Testis (tissue), 3 donors: ENCODE measurements around the gene OR6K2. TPM values are rescaled to one million over a fixed set of nuclear protein-coding genes. Genes with fewer than 3 reads are reported as not detected.

Experiments
- DNase-seq: peaks from one replicate; pipeline ENCODE4 v3.0.0-alpha.2; 2019
- H3K27ac ChIP-seq, 2 donors: fragments of 200-600 bp; sonication (generic); one replicate each; pipeline ENCODE4 v1.5.1; 2019
- H3K27me3 ChIP-seq: fragments of 200-600 bp; sonication (generic); one replicate; pipeline ENCODE4 v1.5.1; 2019
- H3K36me3 ChIP-seq: fragments of 200-600 bp; sonication (generic); one replicate; pipeline ENCODE4 v1.5.1; 2017; ENCODE audit warnings: low read depth; ENCODE audit errors: missing control alignments
- H3K4me1 ChIP-seq: fragments of 200-600 bp; sonication (generic); one replicate; pipeline ENCODE4 v1.5.1; 2019
- H3K4me3 ChIP-seq, 2 donors: fragments of 200-600 bp; sonication (generic); one replicate each; pipeline ENCODE4 v1.5.1; 2017 to 2019
- H3K9me3 ChIP-seq: fragments of 200-600 bp; sonication (generic); one replicate; pipeline ENCODE4 v1.5.1; 2017
- POLR2A ChIP-seq: fragments of 450-650 bp; IDR thresholded peaks from one replicate; pipeline ENCODE4 v1.6.1; 2017; ENCODE audit warnings: antibody characterized with exemption, mild to moderate bottlenecking, moderate library complexity
- WGBS, 2 donors: methylation state at CpG; one replicate each; pipeline ENCODE4 v1.1.5; 2018; 5-methylcytosine and 5-hydroxymethylcytosine counted together
- intact Hi-C: fragments of 100-400 bp; cut with DNase I; formaldehyde crosslinking; loops from one replicate; pipeline ENCODE4 v1.15.1; 2023; ENCODE audit warnings: low total_unique reads
- polyA plus RNA-seq: library from polyadenylated mRNA; stranded (reverse); fragments of 350-450 nt; fragmentation: Illumina TruSeq; extraction: RNeasy Lipid Tissue Mini Kit (QIAGEN cat#74804); gene quantifications from one replicate; pipeline ENCODE4 v1.2.3, GENCODE V29; 2014; ENCODE audit warnings: low read depth, low replicate concordance; ENCODE audit not compliant: insufficient read depth
- total RNA-seq, 2 donors: library from RNA; depleted of rRNA; stranded (reverse); fragments of >200 nt; gene quantifications; one replicate each; pipeline ENCODE4 v1.2.3, GENCODE V29; 2016
- TF ChIP-seq, protein P1 (sequence below), 3 experiments: fragments of 450-650 bp in 2 of 3; fragments of 200-600 bp in 1 of 3; sonication (generic) in 1 of 3; IDR thresholded peaks; one replicate each; pipeline ENCODE4 v1.5.1; 2016 to 2019; ENCODE audit warnings: antibody characterized with exemption in 3 of 3, mild to moderate bottlenecking in 2 of 3, moderate library complexity in 1 of 3

OR6K2 gene
- total and polyA plus RNA-seq, 3 donors from 2014 or later, result not detected

DNA sequence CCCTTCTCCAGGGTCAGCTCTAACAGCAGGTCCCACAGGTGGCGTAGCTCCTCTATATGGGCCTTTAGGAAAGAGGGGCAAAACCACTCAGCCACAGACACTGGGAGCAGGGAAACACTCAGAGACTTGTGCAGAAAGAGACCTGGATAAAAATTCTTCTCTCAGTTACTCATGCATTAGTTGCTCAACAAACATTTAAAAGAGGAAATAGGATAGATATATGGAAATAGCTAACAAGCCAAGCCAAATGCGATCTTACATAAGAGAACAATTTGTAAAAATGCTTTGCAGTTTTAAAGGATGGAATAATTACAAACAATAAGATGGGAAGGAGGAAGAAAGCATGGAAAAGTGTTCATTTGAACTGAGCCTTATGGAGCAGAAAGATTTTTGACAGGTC is 18.8 kb downstream of the OR6K2 start:
- Histone ChIP-seq H3K27me3 (no peaks in the 10 kb centered on the region), H3K27ac (no peak overlapping the region), H3K36me3 (no peaks in the 10 kb centered on the region), H3K4me3 (no peak overlapping the region), H3K9me3 (no peaks in the 10 kb centered on the region), H3K4me1 (no peaks in the 10 kb centered on the region)
- TF ChIP-seq, protein P1, sequence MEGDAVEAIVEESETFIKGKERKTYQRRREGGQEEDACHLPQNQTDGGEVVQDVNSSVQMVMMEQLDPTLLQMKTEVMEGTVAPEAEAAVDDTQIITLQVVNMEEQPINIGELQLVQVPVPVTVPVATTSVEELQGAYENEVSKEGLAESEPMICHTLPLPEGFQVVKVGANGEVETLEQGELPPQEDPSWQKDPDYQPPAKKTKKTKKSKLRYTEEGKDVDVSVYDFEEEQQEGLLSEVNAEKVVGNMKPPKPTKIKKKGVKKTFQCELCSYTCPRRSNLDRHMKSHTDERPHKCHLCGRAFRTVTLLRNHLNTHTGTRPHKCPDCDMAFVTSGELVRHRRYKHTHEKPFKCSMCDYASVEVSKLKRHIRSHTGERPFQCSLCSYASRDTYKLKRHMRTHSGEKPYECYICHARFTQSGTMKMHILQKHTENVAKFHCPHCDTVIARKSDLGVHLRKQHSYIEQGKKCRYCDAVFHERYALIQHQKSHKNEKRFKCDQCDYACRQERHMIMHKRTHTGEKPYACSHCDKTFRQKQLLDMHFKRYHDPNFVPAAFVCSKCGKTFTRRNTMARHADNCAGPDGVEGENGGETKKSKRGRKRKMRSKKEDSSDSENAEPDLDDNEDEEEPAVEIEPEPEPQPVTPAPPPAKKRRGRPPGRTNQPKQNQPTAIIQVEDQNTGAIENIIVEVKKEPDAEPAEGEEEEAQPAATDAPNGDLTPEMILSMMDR (IDR thresholded peaks at IDR 0.05), result no peak
- TF ChIP-seq POLR2A, result no peak
- intact Hi-C loops, result no loop called here
- WGBS, 2 donors, result 93 to 95% methylated on average over 2 of the region's 2 CpGs
- DNase-seq, result no peak

DNA sequence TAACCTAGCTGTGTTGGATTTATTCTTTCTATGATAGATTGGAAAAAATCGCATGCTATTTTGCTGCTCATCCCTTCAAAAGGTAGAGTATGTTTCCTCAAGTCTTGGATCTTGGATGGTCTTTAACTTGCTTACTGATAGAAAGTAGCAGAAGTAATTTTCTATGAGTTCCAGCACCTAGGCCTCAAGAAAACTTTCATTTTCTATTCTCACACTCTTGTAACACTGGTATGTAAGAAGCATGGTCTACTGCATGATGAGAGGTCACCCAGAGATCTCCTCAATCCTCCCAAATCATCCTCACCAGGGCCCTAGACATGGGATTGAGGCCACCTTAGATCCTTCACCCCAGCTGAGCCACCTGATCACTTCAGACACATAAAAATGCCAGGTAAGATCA is 21.2 kb downstream of the OR6K2 start:
- no peak for DNase-seq
- 82 to 97% methylated on average over 1 of the region's 1 CpG for WGBS, 2 donors
- Histone ChIP-seq H3K4me3 (no peak overlapping the region), H3K27ac (no peak overlapping the region), H3K4me1 (no peaks in the 10 kb centered on the region), H3K27me3 (no peaks in the 10 kb centered on the region), H3K9me3 (no peaks in the 10 kb centered on the region), H3K36me3 (no peaks in the 10 kb centered on the region)
- intact Hi-C loops, result no loop called here
- TF ChIP-seq POLR2A, result no peak

DNA sequence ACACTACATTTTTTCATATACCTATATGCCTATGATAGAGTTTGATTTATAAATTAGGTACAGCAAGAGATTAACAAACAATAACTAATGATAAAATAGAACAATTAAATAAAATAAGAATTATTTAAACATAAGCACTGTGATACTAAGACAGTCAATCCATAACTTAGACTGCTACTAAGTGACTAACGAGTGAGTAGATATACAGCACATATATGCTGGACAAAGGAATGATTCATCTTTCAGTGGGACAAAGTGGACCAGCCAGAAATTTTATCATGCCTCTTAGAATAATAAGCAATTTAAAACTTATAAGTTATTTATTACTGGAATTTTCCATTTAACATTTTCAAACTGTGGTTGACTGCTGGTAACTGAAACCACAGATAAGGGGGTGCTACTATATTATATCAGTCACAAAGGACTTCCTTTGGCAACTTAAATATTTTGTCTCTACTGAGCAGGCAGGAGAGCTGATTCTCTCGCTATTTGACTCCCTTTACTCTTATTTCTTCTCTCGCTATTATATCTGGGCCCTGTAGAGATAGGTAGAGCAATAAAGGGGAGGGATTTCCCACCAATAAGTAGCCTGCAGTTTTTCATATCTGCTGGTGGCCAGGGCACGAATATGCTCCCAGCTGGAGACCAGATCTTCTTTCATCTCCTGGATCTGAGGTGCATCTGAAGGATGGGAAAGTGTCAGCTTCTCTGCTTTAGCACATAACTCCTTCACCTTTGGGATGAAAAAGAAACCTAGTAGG is 24.7 kb downstream of the OR6K2 start:
- no peak overlapping the region for H3K4me3 ChIP-seq
- no peaks in the 10 kb centered on the region for H3K4me1 ChIP-seq
- H3K27ac ChIP-seq, result no peak overlapping the region
- WGBS, 2 donors, result 60 to 62% methylated on average over 4 of the region's 4 CpGs
- no peak for DNase-seq
- no peaks in the 10 kb centered on the region for H3K27me3 ChIP-seq
- intact Hi-C loops, result no loop called here
- TF ChIP-seq, protein P1 (IDR thresholded peaks at IDR 0.05), result no peak
- no peak for TF ChIP-seq POLR2A
- H3K36me3 ChIP-seq, result no peaks in the 10 kb centered on the region
- no peaks in the 10 kb centered on the region for H3K9me3 ChIP-seq

DNA sequence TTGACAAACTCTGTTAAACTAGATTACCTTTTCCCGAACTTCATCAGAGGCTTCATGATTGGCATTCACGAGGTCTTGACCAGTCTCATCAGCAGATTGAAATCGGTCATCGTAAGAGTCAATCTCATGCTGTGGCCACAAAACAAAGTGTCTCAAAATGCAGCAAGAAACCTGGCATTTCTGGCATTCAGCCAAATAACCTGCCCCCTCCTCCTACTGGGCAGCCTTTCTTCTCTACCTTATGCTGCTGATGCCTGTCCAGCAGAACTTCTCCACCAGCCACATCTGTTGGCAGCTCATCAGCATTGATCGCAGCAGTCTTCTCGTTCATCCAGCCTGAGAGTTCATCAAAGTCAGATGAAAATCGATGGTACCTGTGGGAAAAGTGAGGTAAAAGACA is 26.1 kb downstream of the OR6K2 start:
- DNase-seq, result no peak
- H3K4me1 ChIP-seq, result no peaks in the 10 kb centered on the region
- no peaks in the 10 kb centered on the region for H3K9me3 ChIP-seq
- no peak for TF ChIP-seq POLR2A
- TF ChIP-seq, protein P1 (IDR thresholded peaks at IDR 0.05), result no peak
- no peaks in the 10 kb centered on the region for H3K27me3 ChIP-seq
- WGBS, 2 donors, result 94 to 96% methylated on average over 7 of the region's 7 CpGs
- H3K36me3 ChIP-seq, result no peaks in the 10 kb centered on the region
- H3K27ac ChIP-seq, result no peak overlapping the region
- intact Hi-C loops, result no loop called here
- no peak overlapping the region for H3K4me3 ChIP-seq

DNA sequence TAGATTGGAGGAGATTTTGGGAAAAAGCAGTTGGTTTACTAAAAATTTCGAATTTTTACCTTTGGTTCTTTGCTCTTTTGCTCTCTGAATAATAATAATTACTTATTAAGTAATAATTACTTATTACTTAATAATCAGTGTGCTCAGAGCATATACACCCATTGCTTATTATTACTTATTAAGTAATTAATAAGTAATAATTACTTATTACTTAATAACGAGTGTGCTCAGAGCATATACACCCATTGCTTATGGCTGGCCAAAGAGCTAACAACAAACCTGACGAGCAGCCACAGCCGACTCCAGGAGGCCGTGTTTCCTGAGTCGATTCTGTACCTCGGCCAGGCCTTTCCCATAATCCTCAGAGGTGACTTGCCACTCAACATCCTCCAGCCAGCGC is 34.4 kb downstream of the OR6K2 start:
- Histone ChIP-seq H3K27me3 (no peaks in the 10 kb centered on the region), H3K4me1 (no peaks in the 10 kb centered on the region), H3K4me3 (no peak overlapping the region), H3K9me3 (no peaks in the 10 kb centered on the region), H3K27ac (no peak overlapping the region), H3K36me3 (no peaks in the 10 kb centered on the region)
- no peak for DNase-seq
- 91 to 92% methylated on average over 8 of the region's 8 CpGs for WGBS, 2 donors
- no peak for TF ChIP-seq POLR2A
- TF ChIP-seq, protein P1 (IDR thresholded peaks at IDR 0.05), result no peak
- intact Hi-C loops, result no loop called here
